ENCODE results near the gene KCNH1. TPM values are rescaled to one million over a fixed set of nuclear protein-coding genes. Genes with fewer than 3 reads are reported as not detected.

Gene KCNH1
- total and polyA plus RNA-seq, 2 experiments from 2014 or later: 0.03 to 0.17 TPM

DNA sequence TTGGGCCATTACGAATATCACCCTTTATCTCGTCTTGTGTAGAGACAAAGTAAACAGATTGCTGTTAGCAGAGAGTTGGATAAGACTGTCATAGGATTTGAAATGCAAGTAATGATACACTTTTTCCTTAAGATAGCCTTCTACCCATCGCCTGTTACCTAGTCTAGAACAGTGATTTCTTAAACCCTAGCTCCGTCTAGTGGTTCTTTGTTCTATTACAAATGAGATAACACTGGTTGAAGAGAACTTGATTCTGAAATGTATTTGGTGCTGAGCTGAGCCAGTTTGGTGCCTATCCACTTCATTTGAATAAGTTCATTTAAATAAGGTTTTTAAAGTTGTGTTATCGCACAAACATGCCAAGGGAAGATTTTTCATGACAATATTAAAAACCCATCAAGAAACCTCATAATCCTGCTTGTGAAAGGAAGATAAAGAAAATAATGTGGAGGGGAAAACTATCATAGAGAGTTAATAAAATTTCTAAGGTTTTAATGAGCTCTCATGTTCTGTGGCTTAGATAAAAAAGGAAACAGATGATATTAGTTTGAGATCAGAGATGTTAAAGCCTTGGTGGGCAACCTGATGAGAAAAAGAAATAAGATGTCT lies 1.5 kb upstream of the KCNH1 start:
- Histone ChIP-seq H3K27me3 (peaks cover 40% of the 10 kb centered on the region), H2AFZ (no peak overlapping the region), H3K4me3 (no peak overlapping the region), H3K9me2 (replicated peaks; ENCODE audit: insufficient read depth) (no peaks in the 10 kb centered on the region), H3K4me2 (no peak overlapping the region), H3K4me1 (ENCODE audit: insufficient read depth) (peaks cover 7% of the 10 kb centered on the region), H3K9me3 (ENCODE audit: low read depth) (no peaks in the 10 kb centered on the region), H3K27ac (no peak overlapping the region), H3K36me3 (replicated peaks; ENCODE audit: insufficient read depth, low read depth) (no peaks in the 10 kb centered on the region), H4K20me1 (ENCODE audit: insufficient read depth, poor library complexity, severe bottlenecking) (no peaks in the 10 kb centered on the region), H3K79me2 (no peaks in the 10 kb centered on the region)
- peak; percentile 68 for DNase-seq (ENCODE audit: low spot score)
- no peak for TF ChIP-seq EZH2 (IDR thresholded peaks at IDR 0.05; ENCODE audit: borderline replicate concordance)
- no peak for TF ChIP-seq EZH2phosphoT487 (IDR thresholded peaks at IDR 0.05; ENCODE audit: low read depth, severe bottlenecking, unreplicated experiment)
- TF ChIP-seq, protein P1, sequence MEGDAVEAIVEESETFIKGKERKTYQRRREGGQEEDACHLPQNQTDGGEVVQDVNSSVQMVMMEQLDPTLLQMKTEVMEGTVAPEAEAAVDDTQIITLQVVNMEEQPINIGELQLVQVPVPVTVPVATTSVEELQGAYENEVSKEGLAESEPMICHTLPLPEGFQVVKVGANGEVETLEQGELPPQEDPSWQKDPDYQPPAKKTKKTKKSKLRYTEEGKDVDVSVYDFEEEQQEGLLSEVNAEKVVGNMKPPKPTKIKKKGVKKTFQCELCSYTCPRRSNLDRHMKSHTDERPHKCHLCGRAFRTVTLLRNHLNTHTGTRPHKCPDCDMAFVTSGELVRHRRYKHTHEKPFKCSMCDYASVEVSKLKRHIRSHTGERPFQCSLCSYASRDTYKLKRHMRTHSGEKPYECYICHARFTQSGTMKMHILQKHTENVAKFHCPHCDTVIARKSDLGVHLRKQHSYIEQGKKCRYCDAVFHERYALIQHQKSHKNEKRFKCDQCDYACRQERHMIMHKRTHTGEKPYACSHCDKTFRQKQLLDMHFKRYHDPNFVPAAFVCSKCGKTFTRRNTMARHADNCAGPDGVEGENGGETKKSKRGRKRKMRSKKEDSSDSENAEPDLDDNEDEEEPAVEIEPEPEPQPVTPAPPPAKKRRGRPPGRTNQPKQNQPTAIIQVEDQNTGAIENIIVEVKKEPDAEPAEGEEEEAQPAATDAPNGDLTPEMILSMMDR (IDR thresholded peaks at IDR 0.05; ENCODE audit: poor library complexity): peak; percentile 66
- WGBS (ENCODE audit: low lambda C conversion rate, missing lambda C conversion rate): 19% methylated on average over 5 of the region's 5 CpGs

DNA sequence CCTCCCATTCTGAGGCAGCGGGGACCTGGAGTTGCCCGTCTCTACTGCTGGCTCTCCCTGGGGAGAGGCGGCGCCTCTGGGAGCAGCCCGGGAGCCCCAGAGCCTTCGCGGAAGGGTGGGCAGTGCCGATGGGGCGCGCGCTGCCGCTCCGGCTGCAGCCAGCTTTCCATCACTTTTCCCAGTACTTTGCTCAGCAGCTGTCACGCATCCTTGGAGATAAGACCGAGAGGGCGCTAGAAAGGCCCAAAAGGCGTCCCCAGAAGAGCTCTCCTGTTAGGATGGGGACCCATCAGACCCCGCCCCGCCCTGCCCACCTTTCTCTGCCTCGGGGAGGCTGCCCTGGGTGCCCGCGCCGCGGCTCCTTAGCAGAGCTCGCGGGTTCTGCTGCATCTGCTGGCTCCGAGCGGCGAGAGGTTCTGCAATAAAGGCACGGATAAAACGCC lies 534 bp downstream of the KCNH1 start:
- peak overlapping the region; percentile 91 for H2AFZ ChIP-seq
- peaks cover 60% of the 10 kb centered on the region for H3K27me3 ChIP-seq
- under 1% methylated on average over 29 of the region's 31 CpGs for WGBS (ENCODE audit: low lambda C conversion rate, missing lambda C conversion rate)

DNA sequence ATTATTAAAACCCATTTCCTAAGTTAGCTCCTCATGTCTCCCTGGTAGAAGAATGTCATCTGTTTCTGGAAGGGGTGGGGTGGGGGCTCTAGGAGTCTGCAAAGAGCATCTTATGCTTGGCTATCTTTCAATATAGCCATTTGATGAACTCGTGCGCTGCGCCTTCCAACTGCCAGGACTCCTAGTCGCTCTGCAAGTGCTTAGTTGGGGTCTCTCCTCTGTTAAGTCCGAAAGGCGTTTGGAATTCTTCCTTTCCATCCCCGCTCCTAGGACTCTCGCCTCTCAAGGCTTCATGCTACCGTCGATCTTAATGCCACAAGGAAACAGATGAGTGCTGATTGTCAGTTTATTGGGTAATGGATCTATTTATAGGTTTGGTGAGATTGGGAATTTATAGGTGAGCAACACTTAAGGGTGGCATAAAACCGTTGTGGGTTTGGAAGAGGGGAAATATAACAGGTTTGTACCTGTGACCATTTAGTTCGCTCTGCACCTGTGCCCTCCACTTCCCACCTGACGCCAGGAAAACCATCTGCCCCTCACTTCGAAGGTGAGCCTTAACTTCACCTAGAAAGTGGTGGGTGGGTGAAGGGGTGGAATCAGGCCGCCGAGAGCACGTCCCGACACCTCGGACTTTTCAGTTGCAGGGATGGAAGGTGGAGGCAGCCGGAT lies 1.1 kb downstream of the KCNH1 start:
- no peaks in the 10 kb centered on the region for H4K20me1 ChIP-seq (ENCODE audit: insufficient read depth, poor library complexity, severe bottlenecking)
- no peaks in the 10 kb centered on the region for H3K79me2 ChIP-seq
- H3K27me3 ChIP-seq: peaks cover 63% of the 10 kb centered on the region
- peak overlapping the region; percentile 67 for H3K4me3 ChIP-seq
- no peak overlapping the region for H3K27ac ChIP-seq
- no peaks in the 10 kb centered on the region for H3K9me2 ChIP-seq (replicated peaks; ENCODE audit: insufficient read depth)
- no peaks in the 10 kb centered on the region for H3K9me3 ChIP-seq (ENCODE audit: low read depth)
- 30% methylated on average over 20 of the region's 20 CpGs for WGBS (ENCODE audit: low lambda C conversion rate, missing lambda C conversion rate)
- no peaks in the 10 kb centered on the region for H3K36me3 ChIP-seq (replicated peaks; ENCODE audit: insufficient read depth, low read depth)
- peak; percentile 54 for TF ChIP-seq EZH2 (IDR thresholded peaks at IDR 0.05; ENCODE audit: borderline replicate concordance)
- TF ChIP-seq, protein P1 (IDR thresholded peaks at IDR 0.05; ENCODE audit: poor library complexity): no peak
- no peak for DNase-seq (ENCODE audit: low spot score)
- peak overlapping the region; percentile 91 for H2AFZ ChIP-seq
- H3K4me1 ChIP-seq (ENCODE audit: insufficient read depth): peaks cover 7% of the 10 kb centered on the region
- H3K4me2 ChIP-seq: peak overlapping the region; percentile 98

More for the DNA sequence above, 534 bp downstream of the KCNH1 start:
- peak overlapping the region; percentile 67 for H3K4me3 ChIP-seq
- no peaks in the 10 kb centered on the region for H3K79me2 ChIP-seq
- peak; percentile 23 for DNase-seq (ENCODE audit: low spot score)
- peak overlapping the region; percentile 98 for H3K4me2 ChIP-seq
- H4K20me1 ChIP-seq (ENCODE audit: insufficient read depth, poor library complexity, severe bottlenecking): no peaks in the 10 kb centered on the region
- H3K4me1 ChIP-seq (ENCODE audit: insufficient read depth): peaks cover 7% of the 10 kb centered on the region
- H3K9me3 ChIP-seq (ENCODE audit: low read depth): no peaks in the 10 kb centered on the region
- H3K9me2 ChIP-seq (replicated peaks; ENCODE audit: insufficient read depth): no peaks in the 10 kb centered on the region
- TF ChIP-seq EZH2phosphoT487 (IDR thresholded peaks at IDR 0.05; ENCODE audit: low read depth, severe bottlenecking, unreplicated experiment) (no peak), EZH2 (IDR thresholded peaks at IDR 0.05; ENCODE audit: borderline replicate concordance) (no peak)
- TF ChIP-seq, protein P1 (IDR thresholded peaks at IDR 0.05; ENCODE audit: poor library complexity): no peak
- H3K36me3 ChIP-seq (replicated peaks; ENCODE audit: insufficient read depth, low read depth): no peaks in the 10 kb centered on the region
- no peak overlapping the region for H3K27ac ChIP-seq
